ENCODE measurements around the gene ACTN1.

ACTN1 gene

DNA sequence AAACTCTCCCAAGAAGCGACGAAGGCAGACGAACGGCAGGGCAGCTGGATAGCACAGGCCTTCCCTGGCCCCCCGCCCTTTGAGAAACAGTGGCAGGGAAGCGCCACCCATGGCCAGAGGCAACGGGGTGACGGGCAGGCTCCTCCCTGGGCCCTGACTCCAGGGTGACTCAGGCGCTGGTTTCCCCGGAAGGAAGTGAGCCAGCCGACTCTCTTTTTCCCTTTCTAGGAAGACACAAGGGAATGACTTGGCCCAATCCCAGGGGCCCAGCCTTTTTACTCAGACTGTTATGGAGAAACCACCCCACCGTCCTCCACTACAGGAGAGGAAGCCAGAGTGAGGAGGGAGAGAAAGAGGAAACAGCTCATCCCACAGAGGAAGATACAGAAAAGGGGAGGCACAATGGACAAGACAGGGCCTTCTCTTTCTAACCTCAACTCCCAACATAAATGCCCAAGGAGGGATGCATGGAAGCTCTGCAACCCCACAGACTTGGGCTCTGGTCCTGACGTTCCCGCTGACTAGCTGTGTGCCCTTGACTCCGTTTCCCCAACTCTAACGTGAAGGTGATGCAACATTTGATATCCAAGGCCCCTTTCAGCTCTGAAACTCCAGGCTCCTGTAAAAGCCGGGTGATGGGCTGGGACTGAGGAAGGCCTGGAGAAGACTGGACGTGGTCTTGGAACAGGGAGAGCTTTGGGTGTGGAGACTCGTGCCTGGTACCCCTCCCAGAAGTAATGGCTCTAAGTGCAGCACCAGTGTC is 27.9 kb downstream of the ACTN1 start:
- DNase-seq (ENCODE audit: low read depth): no peak

DNA sequence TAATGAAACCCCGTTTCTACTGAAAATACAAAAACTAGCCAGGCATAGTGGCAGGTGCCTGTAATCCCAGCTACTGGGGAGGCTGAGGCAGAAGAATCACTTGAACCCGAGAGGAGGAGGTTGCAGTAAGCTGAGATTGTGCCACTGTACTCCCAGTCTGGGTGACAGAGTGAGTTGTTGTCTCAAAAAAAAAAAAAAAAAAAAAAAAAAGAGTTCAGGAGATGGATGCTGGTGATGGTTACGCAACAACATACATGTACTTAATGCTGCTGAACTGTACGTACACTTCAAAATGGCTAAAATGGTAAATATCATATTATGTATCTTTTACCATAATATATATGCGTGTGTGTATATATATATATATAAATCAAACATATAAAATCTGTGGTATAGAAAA is 29.0 kb downstream of the ACTN1 start:
- no peak for DNase-seq (ENCODE audit: low read depth)

DNA sequence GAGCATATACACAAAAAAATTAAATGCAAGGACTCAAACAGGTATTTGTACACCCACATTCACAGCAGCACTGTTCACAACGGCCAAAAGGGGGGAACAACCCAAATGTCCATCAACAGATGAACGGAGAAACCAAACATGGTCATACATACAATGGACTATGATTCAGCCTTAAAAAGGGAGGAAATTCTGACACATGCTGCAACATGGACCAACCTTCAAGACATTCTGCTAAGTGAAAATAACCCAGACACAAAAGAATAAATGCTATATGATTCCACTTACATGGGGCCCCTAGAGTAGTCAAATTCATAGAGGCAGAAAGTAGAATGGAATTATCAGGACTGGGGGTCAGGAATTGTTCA is 29.5 kb downstream of the ACTN1 start:
- DNase-seq (ENCODE audit: low read depth): no peak

DNA sequence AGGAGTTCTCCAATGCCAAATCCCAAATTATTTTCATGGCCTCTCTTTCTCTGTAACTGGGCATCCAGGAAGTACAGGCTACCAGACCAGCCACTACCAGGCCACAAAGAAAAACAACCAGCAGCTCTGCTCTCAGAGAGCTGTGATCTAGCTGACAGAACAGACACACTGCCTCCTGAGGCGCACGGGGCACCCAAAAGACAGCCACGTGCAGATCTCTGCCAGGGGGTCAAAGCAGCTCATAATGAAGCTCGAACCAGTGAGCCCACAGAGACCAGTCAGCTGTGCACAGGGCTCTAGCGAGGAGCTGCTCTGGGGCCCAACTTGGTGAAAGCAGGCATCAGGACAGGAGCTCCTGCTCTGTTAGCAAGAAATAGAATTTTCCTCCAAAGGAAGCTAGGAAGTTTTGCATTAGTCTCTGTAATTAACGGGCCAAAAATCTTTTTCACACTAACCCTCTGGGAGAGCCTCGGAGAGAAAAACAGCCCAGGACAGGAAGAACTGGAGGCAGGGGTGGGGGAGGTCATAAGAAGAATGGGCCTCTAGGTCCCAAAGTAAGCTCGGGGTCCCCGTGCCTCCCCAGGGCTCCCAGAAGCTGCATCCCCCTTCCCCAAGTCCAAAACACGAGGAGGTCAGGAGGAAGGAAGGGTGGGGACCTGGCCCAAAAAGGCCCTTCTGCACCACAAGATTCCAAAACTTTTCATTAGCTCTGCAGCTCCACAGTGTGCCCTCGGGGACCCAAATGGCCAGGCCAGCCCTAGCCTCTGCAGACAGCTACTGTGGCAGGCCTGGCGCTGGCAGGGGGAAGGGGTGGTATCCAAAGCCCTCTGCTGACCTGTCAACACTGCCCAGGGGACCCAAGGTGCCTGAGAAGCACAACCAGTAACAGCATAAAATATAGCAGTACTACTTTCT is 30.2 kb downstream of the ACTN1 start:
- no peak for DNase-seq (ENCODE audit: low read depth)

DNA sequence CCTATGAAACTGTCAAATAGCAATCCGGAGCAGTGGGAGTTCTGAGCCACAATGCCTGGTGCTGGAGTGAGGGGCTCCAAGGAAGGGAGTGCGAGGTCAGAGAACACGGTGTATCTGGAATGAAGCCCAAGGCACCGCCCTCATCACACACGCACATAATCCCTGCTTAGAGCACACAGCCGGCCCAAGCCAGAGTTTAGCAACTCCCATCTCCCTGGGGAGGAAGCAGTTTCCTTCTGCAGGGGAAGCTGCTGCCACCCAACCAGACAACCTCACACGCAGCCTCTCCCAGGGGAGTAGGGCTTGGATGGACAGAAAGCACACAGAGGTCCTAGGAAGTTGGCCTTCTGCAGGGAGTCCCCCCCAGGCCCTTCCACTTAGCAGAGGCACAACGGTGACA is 31.3 kb downstream of the ACTN1 start:
- no peak for DNase-seq (ENCODE audit: low read depth)

DNA sequence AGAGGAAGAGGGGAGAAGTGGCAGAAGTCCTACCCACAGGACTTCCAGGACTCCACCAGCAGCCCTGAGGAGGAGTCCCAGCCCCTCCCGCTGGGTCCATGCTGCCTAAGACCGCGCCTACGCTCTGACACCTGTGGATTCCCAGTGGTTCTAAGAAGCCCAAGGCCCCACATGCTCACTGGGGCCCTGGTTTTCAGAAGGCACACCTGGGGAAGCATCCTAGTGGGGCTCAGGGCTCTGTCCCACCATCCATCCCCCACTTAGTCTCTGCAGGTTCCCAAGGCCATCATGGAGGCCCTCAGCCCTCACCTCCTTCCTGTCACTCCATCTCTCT is 32.6 kb downstream of the ACTN1 start:
- DNase-seq (ENCODE audit: low read depth): no peak

DNA sequence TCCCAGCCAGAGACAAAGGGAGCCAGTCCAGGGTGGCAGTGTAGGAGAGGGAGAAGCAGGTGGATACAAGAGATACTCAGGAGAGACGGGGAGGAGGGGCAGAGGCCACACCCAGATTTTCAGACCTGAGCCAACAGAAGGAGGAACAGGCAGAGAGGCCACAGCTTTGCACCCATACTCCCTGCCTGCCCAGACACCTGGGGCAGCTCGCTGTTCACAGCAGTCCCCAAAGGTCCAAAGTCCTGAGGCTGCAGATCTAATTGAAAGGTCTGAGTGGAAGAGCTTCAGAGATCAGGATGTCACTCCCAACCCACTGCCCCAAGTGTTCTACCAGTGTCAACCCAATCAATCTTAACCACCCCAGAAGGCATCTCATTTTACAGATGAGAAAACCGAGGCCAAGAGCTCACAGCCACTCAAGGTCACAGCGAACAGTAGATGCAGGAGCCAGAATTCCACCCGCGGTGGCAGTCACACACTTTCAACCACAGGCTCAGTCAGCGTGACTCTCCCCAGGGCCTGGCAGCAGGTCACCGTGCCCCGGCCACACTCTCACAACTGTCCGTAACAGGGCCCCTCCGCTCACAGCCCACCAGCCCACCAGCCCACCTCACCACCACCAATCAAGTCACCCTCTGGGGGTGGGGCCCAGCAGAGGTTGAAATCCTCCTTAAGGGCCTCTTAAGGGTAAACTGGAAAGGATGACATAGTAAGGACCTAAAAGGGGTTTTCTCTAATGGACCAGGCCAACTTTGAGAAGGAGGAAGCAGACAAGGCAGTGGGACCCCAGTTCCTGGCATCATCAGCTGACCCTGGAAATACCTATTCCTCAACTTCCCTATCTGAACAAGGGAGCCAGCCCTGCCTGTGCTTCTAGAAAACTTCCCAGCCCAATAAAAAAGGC is 33.3 kb downstream of the ACTN1 start:
- DNase-seq (ENCODE audit: low read depth): no peak

DNA sequence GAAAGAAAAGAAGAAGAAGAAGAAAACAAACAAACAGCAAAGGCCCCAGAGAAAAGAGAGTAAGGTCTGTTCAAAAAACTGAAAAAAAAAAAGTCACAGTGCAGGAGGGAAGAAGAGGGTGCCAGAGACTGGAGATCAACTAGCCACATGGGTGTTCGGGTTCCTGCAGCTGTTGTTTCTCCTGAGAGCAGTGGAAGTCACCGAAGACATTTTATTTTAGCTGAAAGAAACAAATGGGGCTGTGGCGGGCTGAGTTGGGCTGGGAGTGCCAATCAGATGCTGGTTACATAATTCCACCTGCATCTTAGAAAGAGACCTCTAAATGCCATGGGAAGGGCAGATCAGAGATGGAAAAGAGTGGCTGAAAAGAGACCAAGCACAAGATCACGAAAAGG is 33.9 kb downstream of the ACTN1 start:
- no peak for DNase-seq (ENCODE audit: low read depth)

DNA sequence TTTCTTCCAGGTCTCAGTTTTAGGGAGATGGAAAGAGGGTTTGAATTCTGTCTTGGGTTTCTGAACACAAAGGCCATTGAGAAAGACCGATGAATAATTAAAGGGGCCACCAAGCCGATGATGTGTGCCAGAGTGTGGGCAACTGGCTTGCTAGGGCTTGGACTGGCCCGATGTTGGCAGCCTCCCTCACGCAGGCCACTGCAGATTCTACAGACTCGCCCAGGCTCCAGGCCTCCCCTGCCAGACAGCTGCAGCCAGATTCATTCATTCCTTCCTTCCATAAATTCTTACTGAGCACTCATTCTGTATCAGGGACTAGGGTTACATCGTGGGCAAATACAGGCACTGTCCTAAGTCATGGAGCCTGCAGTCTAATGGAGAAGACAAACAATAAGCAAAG is 34.9 kb downstream of the ACTN1 start:
- no peak for DNase-seq (ENCODE audit: low read depth)

DNA sequence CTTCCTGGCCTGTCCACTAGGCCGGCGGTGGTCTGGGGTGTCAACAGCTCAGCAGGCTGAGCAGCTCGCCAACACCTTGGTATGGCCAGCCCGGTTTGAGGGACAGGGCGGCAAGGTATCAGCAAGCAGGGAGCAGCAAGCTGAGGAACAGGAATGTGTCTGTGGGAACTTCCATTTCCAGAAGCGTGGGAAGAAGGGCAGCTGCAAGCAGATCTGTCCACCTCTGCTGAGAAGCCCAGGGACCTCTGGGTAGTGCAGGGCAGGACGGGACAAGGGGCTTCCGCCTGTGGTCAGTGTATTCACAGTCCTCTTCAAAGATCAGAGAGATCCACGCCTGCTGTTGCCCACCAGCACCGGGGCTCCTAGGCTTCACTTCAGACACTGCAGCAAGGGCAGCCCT is 36.0 kb downstream of the ACTN1 start:
- no peak for DNase-seq (ENCODE audit: low read depth)

DNA sequence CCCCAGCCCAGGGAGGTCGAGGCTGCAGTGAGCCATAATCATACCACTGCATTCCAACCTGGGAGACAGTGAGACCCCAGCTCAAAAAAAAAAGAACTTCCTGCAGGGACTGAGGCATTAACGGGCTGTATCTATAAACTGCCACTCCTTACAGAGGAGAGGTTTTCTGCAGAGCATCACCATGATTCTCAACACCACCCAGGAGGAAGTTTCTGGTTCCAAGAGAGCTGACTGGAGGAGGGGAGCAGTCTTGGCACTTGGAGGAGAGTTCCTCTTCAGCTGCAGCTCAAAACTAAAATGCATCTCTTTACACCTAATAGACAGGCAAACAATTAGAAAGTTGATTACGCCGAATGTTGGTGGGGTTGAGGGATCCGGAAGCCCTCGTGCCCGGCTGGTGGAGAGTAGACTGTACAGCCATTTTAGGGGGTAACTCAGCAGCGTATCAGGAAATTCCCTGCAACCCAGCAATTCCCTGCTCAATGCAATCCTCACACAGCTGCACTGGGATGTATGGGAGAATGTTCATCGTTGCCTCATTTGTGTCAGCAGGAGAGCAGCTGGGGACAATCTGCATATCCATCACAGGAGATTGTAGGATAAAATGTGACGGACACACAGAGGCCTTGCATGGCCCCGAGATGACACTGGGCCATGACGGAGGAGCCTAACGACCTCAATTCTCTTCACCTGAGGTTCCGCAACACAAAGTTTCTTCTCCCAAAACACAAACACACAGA is 36.6 kb downstream of the ACTN1 start:
- DNase-seq (ENCODE audit: low read depth): no peak

DNA sequence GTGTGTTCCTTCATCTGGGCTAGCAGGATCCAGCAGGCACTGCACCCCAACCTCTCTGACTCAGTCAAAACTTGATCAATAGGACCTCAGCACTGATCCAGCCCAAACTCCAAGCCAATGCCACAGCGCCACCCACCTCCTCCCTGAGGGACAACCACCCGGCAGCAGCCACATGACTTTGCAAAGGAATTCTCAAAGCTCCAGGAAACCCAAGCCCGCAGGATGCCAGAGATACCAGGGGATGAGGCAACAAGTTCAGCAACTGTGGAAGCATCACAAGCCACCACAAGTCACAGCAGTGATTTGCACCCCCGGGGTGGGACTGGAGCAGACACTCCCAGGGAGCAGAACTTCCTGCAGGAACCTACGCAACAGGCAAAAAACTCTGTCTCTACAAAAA is 37.3 kb downstream of the ACTN1 start:
- no peak for DNase-seq (ENCODE audit: low read depth)

DNA sequence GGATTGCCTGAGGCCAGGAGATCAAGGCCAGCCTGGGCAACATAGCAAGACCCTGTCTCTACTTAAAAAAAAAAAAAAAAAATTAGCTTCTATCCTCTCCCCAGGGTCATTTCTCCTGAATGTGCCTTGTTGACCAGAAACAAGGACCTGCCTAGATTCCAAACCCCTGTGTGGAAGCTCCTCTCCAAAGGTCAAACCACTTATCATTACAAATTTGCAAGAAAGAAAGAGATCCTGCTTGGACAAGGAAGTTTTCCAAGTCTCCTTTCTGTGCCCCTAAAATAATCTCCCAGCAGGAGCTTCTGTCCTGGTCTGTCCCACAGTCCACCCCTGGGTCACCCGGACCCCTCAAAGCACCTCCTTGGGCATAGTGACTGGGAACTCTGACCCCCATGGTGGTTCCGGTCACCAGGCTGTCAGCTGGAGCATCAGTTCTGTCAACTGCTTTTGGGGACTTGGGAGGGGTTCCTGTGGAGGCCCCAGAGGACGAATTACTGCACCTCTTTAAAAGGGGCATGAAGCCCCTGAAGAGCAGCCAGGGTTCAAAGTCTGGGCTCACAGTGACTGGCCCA is 38.4 kb downstream of the ACTN1 start:
- DNase-seq (ENCODE audit: low read depth): no peak

DNA sequence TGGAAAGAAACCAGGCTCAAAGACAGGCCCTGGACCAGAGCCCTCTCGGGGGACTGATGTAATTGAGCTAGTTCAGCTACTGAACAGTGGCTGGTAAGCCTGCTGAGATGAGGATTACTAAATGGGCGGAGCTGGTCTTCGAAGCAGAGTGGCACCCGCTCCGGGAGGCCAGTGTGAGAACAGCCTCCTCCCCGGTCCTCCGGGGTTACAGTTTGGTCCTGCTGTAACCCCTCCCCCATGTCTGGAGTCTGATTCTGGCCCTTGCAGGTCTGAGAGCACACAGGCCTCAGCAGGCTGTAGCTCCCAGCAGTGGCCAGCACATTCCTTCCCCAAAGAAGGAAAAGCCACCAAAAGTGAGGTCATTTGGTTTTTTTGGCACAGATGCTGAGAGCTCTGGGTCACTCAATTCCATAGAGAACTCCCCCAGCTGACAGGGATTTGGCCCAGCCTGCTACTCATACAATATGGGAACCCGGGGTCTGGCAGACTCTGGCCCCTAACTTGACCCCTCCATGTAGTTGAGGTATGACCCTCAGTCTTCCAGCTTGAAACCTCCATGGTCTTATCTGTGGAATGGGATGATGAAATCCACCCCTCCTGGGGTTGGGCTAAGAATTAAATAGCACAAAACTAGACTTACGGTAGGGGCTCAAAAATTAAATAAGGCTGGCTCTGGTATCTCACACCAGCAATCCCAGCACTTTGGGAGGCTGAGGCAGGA is 39.0 kb downstream of the ACTN1 start:
- no peak for DNase-seq (ENCODE audit: low read depth)

DNA sequence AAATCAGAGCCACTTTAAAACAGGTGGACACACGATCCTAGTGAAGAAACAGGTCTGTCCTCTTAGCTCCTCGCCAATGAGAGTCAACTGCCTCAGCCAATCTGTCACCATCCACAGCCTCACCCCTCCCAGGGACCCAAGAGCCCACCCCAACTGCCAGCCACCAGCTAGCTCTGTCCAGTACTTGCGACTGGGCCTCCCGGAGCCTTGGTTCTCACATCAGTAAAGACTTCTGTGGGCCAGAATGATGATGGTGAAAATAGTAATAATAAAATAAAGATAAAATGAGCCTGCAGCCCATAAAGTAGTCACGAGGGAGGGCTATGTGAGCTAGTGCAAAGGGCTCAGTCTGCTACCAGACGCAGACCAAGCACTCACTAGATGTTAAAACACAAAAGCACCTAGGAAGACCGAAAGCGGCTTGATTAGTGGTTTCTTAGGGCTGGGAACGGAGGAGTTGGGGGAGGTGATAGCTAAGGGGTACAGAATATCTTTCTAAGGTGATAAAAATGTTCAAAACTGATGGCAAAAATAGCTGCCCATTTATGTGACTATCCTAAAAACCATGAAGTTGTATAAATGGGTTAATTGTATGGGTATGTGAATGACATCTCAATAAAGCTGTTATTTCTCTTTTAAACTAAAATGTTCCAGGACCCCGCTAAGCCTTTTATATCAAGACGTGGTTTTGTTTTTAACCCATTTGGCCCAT is 39.8 kb downstream of the ACTN1 start:
- no peak for DNase-seq (ENCODE audit: low read depth)

DNA sequence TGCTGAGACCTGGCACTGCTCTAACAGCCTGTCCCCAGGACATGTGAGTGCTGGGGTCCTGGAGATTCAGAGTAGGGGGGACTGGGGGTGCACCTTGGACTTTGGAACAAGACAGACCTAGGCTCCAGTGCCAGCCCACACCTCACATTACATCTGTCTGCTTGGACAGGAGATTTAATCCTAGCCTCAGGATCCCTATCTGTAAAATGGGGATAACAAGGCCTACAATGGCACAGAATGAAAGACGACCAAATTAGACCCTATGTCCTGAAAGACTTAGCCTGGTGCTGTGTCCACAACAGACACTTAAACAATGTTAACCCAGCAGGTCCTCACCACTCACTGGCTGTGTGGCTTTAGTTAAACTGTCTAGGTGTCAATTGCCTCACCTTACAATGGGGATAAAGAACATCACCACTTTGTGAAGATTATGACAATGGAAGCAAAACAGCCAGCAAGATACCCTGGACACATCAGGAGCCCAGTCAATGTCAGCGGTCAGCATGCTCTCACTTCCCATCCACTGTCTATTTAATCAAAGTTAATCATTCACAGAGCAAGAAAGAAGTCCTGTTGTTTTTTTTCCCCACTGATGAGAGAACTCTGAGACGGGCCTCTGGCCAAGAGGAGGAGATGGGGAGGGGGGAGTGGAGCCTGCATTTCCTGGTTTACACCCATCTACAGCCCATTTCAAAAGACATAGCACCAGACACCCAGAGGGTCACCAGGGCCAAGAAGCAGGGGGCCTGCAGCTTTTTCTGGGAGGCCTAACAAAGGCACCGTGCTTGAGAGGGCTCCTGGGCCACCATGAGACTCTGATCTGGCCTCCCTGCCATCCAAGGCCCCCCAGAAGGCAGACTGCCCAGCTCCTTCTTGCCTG is 40.6 kb downstream of the ACTN1 start:
- no peak for DNase-seq (ENCODE audit: low read depth)

DNA sequence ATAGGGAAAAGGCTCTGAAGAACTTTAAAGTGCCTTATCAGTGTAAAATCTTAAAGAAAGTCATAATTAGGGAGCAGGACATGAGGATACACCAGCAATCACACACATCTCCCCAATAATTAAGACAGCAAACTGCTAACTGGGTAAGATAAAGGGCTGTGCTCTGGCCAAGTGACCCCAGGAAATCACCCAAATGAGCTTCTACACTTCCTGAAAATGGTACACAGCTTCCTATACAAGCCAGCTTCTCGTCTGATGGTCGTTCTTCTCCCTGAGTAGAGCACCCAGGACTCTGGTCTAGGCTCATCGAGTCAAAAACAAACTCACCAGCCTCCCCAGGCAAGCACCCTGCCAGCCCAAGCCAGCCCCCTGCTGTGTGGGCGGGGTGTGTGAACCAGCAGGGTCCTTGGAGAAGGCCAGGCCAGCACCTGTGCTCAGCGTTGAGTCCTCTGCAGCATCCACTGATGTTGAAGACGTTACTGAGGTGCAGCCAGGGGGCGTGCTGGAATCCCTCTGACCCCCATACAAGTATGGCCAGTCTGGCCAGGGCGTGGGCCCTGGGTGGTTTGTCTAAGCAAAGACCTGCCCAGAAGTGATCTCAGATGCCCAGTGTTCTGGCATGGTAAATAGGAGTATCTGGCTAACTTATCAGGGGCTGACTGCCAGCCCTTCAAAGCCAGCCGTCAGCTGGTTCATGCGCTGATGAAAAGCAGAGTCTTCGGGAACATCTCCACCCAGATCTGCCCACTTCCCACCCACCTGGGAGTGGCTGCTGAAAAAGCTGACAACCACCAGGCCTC is 41.4 kb downstream of the ACTN1 start:
- DNase-seq (ENCODE audit: low read depth): no peak

DNA sequence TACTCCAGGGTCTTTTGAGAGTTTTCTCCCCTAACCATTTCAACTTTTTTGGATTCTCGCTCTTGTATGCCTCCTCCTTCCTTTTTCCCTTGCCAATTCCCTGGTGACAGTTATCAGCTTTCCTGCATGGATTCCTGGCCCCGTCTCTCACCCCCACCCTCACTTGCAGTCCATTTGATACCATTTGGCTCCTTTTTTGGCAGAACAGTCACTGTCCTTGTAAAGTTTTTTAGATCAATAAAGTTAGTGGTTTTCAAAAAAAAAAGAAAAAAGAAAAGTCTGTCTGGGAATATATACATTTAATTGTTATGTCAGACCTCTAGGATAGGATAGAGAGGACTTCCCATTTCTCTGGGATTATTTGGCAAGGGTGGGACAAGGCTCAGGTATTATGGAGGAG is 42.1 kb downstream of the ACTN1 start:
- DNase-seq (ENCODE audit: low read depth): no peak
